GM12878 (cell line): ENCODE measurements around the gene SARM1. TPM values are rescaled to one million over a fixed set of nuclear protein-coding genes. Genes with fewer than 3 reads are reported as not detected.

Experiments
- ATAC-seq: fragments of 200-7000 bp; cut with Tn5 transposase; 3 replicates; pipeline ENCODE4 v1.9.1; 2020; ENCODE audit warnings: mild to moderate bottlenecking, moderate library complexity
- BruUV-seq: library from RNA; stranded (reverse); fragments of 400-500 nt; replicated peaks from 2 replicates; lab custom pipeline; 2021; lab: Mats Ljungman, UMichigan
- CTCF ChIA-PET: fragments of 300-600 bp; sonication (Branson Sonifier 250); formaldehyde crosslinking; extraction: SDS; loops from one replicate; lab custom pipeline; 2021; ENCODE audit warnings: inconsistent platforms; lab: Yijun Ruan, JAX
- POLR2A ChIA-PET: fragments of 350-600 bp; formaldehyde crosslinking; extraction: SDS; loops from one replicate; lab custom pipeline; 2021; ENCODE audit warnings: inconsistent platforms; lab: Charles Lee
- RAD21 ChIA-PET: fragments of 300-600 bp; sonication (Branson Sonifier 250); formaldehyde crosslinking; loops from one replicate; lab custom pipeline; 2023; ENCODE audit warnings: antibody characterized with exemption; ENCODE audit not compliant: unreplicated experiment; lab: Charles Lee
- SMC1A ChIA-PET: fragments of 300-600 bp; sonication (Branson Sonifier 250); formaldehyde crosslinking; loops from one replicate; lab custom pipeline; 2023; ENCODE audit not compliant: unreplicated experiment, uncharacterized antibody; lab: Charles Lee
- DNase-seq: peaks from one replicate; pipeline ENCODE4 v3.0.0-alpha.2; 2011; ENCODE audit warnings: low read depth, low spot score
- FAIRE-seq: peaks from 3 replicates; lab custom pipeline; 2011; peaks lifted over from hg19 to GRCh38; lab: Jason Lieb, UNC
- H2AFZ ChIP-seq: 2 replicates; pipeline ENCODE4 v1.6.0; 2011; ENCODE audit warnings: low read depth, low read length, control low read depth; ENCODE audit not compliant: control insufficient read depth
- H3K27ac ChIP-seq: 2 replicates; pipeline ENCODE4 v1.5.1; 2011; ENCODE audit warnings: control low read depth; ENCODE audit not compliant: control insufficient read depth, insufficient read depth
- H3K27me3 ChIP-seq, 2 experiments: replicated peaks in 1 of 2; 2 replicates each; pipeline versions ENCODE4 v1.6.0 to v1.6.1; 2011; ENCODE audit warnings: low read length in 1 of 2; ENCODE audit not compliant: control insufficient read depth in 2 of 2, insufficient read depth in 2 of 2
- H3K36me3 ChIP-seq, 2 experiments: 2 replicates each; pipeline ENCODE4 v1.5.1; 2011; ENCODE audit warnings: low read length in 1 of 2; ENCODE audit not compliant: control insufficient read depth in 2 of 2, insufficient read depth in 2 of 2
- H3K4me1 ChIP-seq: 2 replicates; pipeline ENCODE4 v1.6.1; 2011; ENCODE audit warnings: mild to moderate bottlenecking, low read length, moderate library complexity, mixed read lengths; ENCODE audit not compliant: control insufficient read depth, insufficient read depth
- H3K4me2 ChIP-seq: 2 replicates; pipeline ENCODE4 v1.6.0; 2011; ENCODE audit warnings: control low read depth; ENCODE audit not compliant: control insufficient read depth, insufficient read depth
- H3K4me3 ChIP-seq: fragments of 200-600 bp; sonication (generic); 2 replicates; pipeline ENCODE4 v1.5.1; 2016
- H3K79me2 ChIP-seq: 2 replicates; pipeline ENCODE4 v1.6.0; 2011; ENCODE audit warnings: low read length; ENCODE audit not compliant: control insufficient read depth, insufficient read depth
- H3K9ac ChIP-seq: 2 replicates; pipeline ENCODE4 v1.8.0; 2011; ENCODE audit warnings: low read length, control low read depth, mixed read lengths; ENCODE audit not compliant: control insufficient read depth, insufficient read depth
- H3K9me3 ChIP-seq: replicated peaks from 3 replicates; pipeline ENCODE4 v1.5.1; 2011; ENCODE audit warnings: mild to moderate bottlenecking, low read length; ENCODE audit not compliant: control insufficient read depth, insufficient read depth
- H4K20me1 ChIP-seq: 2 replicates; pipeline ENCODE4 v1.6.0; 2011; ENCODE audit not compliant: control insufficient read depth, insufficient read depth
- NR2C2 ChIP-seq: IDR thresholded peaks from 2 replicates; pipeline ENCODE4 v1.6.1; 2011; ENCODE audit warnings: borderline replicate concordance, low read depth; ENCODE audit not compliant: control insufficient read depth, insufficient read length
- NR2F1 ChIP-seq: fragments of 450-650 bp; conservative IDR thresholded peaks from 2 replicates; pipeline ENCODE4 v1.6.1; 2017; ENCODE audit warnings: mild to moderate bottlenecking
- SPI1 ChIP-seq: IDR thresholded peaks from 2 replicates; pipeline ENCODE4 v1.6.1; 2011; ENCODE audit warnings: low read depth, mild to moderate bottlenecking, low read length, moderate library complexity, borderline replicate concordance; ENCODE audit not compliant: insufficient read depth
- WGBS: methylation state at CpG from one replicate; pipeline ENCODE4 v1.1.6; 2016; ENCODE audit warnings: low lambda C conversion rate; ENCODE audit not compliant: insufficient replicate concordance, insufficient coverage; ENCODE audit errors: missing lambda C conversion rate; 5-methylcytosine and 5-hydroxymethylcytosine counted together
- in situ Hi-C: fragments of 300-500 bp; cut with MboI; formaldehyde crosslinking; loops from 9 replicates; pipeline ENCODE4 v1.14.3; 2018; ENCODE audit warnings: mixed read lengths
- intact Hi-C: fragments of 100-400 bp; cut with micrococcal nuclease; formaldehyde crosslinking; loops from one replicate; pipeline ENCODE4 v1.14.2; 2022; ENCODE audit not compliant: unreplicated experiment
- polyA plus RNA-seq, 11 experiments: library from polyadenylated mRNA; depleted of rRNA in 4 of 11; unstranded in 6 of 11; stranded (reverse) in 5 of 11; fragments of >200 nt; fragmentation: Nextera tagmentation in 4 of 11; fragmentation: Illumina TruSeq in 1 of 11; extraction: Ambion mirVana in 4 of 11; extraction: Trizol in 1 of 11; gene quantifications; 1 replicate in 1 of 11; 2 replicates in 10 of 11; pipeline versions ENCODE4 v1.2.1 to v1.2.3, GENCODE V29; 2011 to 2016; ENCODE audit warnings: inconsistent platforms in 2 of 11, missing spikeins in 2 of 11, low read depth in 1 of 11
- total RNA-seq, 4 experiments: library from RNA; depleted of rRNA in 3 of 4; stranded (reverse); fragments of >200 nt in 3 of 4; fragmentation: Illumina TruSeq in 1 of 4; extraction: Trizol in 1 of 4; gene quantifications; 2 replicates each; pipeline versions ENCODE4 v1.2.1 to v1.2.3, GENCODE V29; 2013 to 2021
- TF ChIP-seq, protein P1 (sequence below): fragments of 450-650 bp; IDR thresholded peaks from 2 replicates; pipeline ENCODE4 v1.6.1; 2018; ENCODE audit warnings: borderline replicate concordance, mild to moderate bottlenecking; ENCODE audit not compliant: partially characterized antibody
- TF ChIP-seq, protein P2 (sequence below): fragments of 450-650 bp; IDR thresholded peaks from 2 replicates; pipeline ENCODE4 v1.6.1; 2017; ENCODE audit warnings: borderline replicate concordance

Gene SARM1
- total and polyA plus RNA-seq, 10 of the 15 experiments (the other 5 are each of a cell fraction or from before 2014, with no cell fraction given): 0.56 to 25.3 (median 11.9) TPM

DNA sequence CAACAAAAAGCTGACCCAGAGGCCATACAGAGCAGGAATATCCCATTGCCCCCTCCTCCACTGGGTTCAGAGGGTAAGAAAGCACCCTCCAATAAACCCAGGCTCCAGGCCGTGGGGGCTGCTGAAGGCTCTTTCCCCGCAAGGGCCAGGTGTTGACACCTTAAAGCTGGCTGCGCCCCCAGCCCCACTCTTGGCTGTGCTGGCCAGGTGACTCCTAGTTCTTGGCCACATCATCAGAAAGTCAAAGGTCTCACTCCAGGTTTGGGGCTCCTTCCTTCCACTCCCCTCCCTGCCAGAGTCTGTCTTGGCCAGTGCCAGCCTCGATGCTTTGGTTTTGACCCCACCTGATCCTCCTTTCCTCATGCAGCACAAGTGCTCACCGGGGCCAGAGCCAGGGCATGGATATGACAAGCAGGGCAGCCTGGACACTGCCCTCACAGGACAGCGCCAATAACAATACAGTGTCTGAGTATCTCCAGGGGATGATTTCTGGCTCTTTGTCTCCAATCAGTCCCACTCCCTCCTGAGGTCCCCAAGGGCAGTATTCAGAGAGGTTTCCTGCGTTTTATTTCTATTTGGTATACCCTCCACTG lies 26.3 kb downstream of the SARM1 start (continued):
- no peak for TF ChIP-seq NR2C2
- TF ChIP-seq, protein P1, sequence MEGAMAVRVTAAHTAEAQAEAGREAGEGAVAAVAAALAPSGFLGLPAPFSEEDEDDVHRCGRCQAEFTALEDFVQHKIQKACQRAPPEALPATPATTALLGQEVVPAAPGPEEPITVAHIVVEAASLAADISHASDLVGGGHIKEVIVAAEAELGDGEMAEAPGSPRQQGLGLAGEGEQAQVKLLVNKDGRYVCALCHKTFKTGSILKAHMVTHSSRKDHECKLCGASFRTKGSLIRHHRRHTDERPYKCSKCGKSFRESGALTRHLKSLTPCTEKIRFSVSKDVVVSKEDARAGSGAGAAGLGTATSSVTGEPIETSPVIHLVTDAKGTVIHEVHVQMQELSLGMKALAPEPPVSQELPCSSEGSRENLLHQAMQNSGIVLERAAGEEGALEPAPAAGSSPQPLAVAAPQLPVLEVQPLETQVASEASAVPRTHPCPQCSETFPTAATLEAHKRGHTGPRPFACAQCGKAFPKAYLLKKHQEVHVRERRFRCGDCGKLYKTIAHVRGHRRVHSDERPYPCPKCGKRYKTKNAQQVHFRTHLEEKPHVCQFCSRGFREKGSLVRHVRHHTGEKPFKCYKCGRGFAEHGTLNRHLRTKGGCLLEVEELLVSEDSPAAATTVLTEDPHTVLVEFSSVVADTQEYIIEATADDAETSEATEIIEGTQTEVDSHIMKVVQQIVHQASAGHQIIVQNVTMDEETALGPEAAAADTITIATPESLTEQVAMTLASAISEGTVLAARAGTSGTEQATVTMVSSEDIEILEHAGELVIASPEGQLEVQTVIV: no peak
- TF ChIP-seq, all 136 proteins: peak for 0

DNA sequence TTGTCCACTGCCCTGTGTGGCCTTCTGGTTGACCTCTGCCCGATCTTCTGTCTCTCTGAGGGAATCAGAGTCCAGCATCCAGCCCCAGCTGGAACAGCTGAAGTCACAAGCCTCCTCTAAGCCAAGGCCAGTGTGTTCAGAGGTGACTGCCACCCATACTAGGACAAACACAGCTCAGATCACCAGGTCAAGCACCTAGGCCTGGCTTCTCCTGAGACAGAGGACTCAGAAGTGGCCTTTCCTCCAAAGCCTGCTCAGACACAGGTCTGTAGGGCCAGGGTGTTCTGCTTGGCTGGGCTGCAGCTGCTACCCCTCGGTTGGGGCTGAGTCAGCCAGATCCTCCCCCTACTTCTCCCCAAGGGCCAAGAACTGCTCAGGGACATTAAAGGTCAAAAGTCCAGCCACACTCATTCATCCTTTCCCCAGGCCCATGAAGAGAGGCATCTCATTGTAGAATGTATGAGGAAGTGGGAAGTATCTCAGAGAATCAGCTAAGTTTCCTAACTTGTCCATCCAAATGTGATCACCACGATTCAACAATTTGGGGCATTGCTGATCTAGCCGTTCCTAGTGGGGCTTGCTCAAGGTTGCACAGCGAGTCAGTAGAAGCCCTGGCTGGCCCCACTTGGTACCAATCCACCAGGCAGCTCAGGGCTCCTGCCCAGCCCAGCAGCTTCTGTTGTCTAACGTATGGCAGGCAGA lies 26.9 kb downstream of the SARM1 start:
- BruUV-seq: no TSS peak
- Histone ChIP-seq H3K36me3 (peaks cover 1 to 6% of the 10 kb centered on the region in 2 experiments; a peak in 3 of 4 replicates), H3K4me1 (no peaks in the 10 kb centered on the region; the same call in 1 of the 2 replicates), H3K27ac (no peak overlapping the region), H3K4me2 (no peak overlapping the region), H3K9ac (no peak overlapping the region), H3K27me3 (no peaks in the 10 kb centered on the region), H2AFZ (no peak overlapping the region), H4K20me1 (no peaks in the 10 kb centered on the region), H3K79me2 (no peaks in the 10 kb centered on the region), H3K9me3 (no peaks in the 10 kb centered on the region), H3K4me3 (no peak overlapping the region)
- intact Hi-C loops (no loop called here), in situ Hi-C loops (no loop called here)
- TF ChIP-seq SPI1 (peak; percentile 51), NR2F1 (peak; percentile 62; the same call in 1 of the 2 replicates)
- TF ChIP-seq, protein P2, sequence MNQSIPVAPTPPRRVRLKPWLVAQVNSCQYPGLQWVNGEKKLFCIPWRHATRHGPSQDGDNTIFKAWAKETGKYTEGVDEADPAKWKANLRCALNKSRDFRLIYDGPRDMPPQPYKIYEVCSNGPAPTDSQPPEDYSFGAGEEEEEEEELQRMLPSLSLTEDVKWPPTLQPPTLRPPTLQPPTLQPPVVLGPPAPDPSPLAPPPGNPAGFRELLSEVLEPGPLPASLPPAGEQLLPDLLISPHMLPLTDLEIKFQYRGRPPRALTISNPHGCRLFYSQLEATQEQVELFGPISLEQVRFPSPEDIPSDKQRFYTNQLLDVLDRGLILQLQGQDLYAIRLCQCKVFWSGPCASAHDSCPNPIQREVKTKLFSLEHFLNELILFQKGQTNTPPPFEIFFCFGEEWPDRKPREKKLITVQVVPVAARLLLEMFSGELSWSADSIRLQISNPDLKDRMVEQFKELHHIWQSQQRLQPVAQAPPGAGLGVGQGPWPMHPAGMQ: no peak
- ATAC-seq: peak; percentile 85
- POLR2A ChIA-PET: interaction anchor here (1.0 kb wide), 1 partner anchor 63 kb away, joined by 3 read pairs; the partner anchor contains the start of gene TNFAIP1
- RAD21 ChIA-PET: interaction anchor here (1.1 kb wide), 1 partner anchor 18 kb away, joined by 3 read pairs; no protein-coding TSS in a partner anchor
- SMC1A ChIA-PET: interaction anchor here (0.8 to 1.2 kb wide), 3 partner anchors 9 to 221 kb away, joined by 3 read pairs; no protein-coding TSS in a partner anchor
- DNase-seq: no peak
- WGBS: 57% methylated on average over 6 of the region's 6 CpGs
- no peak for FAIRE-seq
- CTCF ChIA-PET: interaction anchor here (6.2 kb wide), 1 partner anchor 18 kb away, joined by 37 read pairs; no protein-coding TSS in a partner anchor
